ENCODE data around the gene SKIDA1. TPM values are rescaled to one million over a fixed set of nuclear protein-coding genes. Genes with fewer than 3 reads are reported as not detected.

Gene SKIDA1
- total and polyA plus RNA-seq, 3 experiments from 2014 or later, result 0.20 to 0.35 (median 0.24) TPM

GRCh38 chr10:21509341-21510240, 15.9 kb downstream of the SKIDA1 start:
- Histone ChIP-seq H3K4me1 (ENCODE audit: insufficient read depth, low read length) (no peaks in the 10 kb centered on the region), H3K27ac (ENCODE audit: low read depth, low read length) (no peak overlapping the region), H3K4me3 (ENCODE audit: low read length) (no peak overlapping the region), H3K9me3 (ENCODE audit: low read length) (no peaks in the 10 kb centered on the region), H3K27me3 (ENCODE audit: insufficient read depth, low read length, poor library complexity, severe bottlenecking) (peaks cover 30% of the 10 kb centered on the region), H3K36me3 (ENCODE audit: insufficient read depth, low read length) (no peaks in the 10 kb centered on the region)
- ChIA-PET CTCF (interaction anchor here (0.8 kb wide), 1 partner anchor 14 kb away, joined by 3 read pairs; no protein-coding TSS in a partner anchor), POLR2A (interaction anchor here (0.6 kb wide), 1 partner anchor 13 kb away, joined by 5 read pairs; no protein-coding TSS in a partner anchor)
- Mint-ChIP-seq H3K9me3 (no peaks in the 10 kb centered on the region), H3K4me1 (no peaks in the 10 kb centered on the region), H3K27ac (no peak overlapping the region), H3K36me3 (no peaks in the 10 kb centered on the region), H3K27me3 (peaks cover 39 to 66% of the 10 kb centered on the region in 2 donors), H3K4me3 (no peak overlapping the region)
- no peak for DNase-seq

DNA sequence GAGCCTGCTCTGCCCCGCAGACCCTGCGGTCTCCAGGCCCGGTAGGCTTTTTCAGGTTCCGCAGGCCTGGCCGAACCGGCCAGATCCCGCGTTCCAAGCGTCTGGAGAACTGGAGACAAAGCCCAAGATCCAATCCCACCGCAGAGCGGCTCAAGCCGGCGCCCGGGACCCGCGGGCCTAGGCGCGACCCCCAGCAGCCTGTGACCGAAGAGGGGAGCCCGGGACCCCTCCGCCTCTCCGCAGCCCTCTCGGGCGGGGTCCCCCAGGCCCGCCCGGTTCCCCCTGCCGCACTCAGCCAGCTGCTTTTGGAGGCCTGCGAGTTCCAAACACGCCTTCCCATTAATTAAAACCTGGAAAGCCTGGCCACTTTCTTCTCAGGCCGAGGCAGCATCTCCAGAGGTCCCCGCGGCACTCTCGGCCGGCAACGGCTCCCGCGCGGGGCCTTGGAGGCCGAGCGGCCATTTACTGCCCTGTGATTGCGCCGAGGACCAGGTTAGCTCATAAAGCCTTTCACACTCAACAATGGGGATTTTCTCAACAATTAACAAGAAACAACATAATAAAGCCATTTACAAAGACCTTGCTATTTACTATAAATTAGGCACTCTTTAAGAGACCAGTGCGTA, 16.7 kb downstream of the SKIDA1 start:
- POLR2A ChIA-PET, result no interaction called here
- Histone ChIP-seq H3K36me3 (ENCODE audit: insufficient read depth, low read length) (no peaks in the 10 kb centered on the region), H3K27ac (ENCODE audit: low read depth, low read length) (no peak overlapping the region), H3K27me3 (ENCODE audit: insufficient read depth, low read length, poor library complexity, severe bottlenecking) (peaks cover 26% of the 10 kb centered on the region), H3K4me1 (ENCODE audit: insufficient read depth, low read length) (no peaks in the 10 kb centered on the region), H3K4me3 (ENCODE audit: low read length) (no peak overlapping the region), H3K9me3 (ENCODE audit: low read length) (no peaks in the 10 kb centered on the region)
- Mint-ChIP-seq H3K4me1 (no peaks in the 10 kb centered on the region), H3K36me3 (no peaks in the 10 kb centered on the region), H3K4me3 (no peak overlapping the region), H3K27ac (no peak overlapping the region), H3K27me3 (peaks cover 36 to 67% of the 10 kb centered on the region in 2 donors), H3K9me3 (no peaks in the 10 kb centered on the region)
- DNase-seq, result no peak
- CTCF ChIA-PET, result interaction anchor here (0.8 kb wide), 1 partner anchor 13 kb away, joined by 3 read pairs; no protein-coding TSS in a partner anchor

DNA sequence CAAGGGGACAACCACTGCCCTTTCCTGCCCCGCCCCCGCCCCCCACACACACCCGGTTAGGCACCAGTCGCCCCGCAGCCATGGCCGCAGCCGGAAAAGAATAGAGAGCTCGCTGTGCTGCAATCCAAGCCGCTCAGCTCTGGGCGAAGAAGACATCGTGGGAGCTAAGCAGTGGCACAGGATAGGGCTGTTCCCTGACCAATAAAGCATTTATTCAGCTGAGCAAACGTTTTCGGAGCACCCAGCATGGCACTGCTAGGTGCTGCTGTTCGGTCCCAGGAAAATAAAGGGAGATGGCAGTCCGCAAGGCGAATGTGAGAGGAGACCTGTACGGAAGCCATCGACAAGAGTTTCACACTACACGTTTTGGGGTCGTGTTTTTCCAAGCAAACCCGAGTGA, 18.3 kb downstream of the SKIDA1 start:
- no peak overlapping the region for H3K4me3 Mint-ChIP-seq
- Histone ChIP-seq H3K9me3 (ENCODE audit: low read length) (no peaks in the 10 kb centered on the region), H3K36me3 (ENCODE audit: insufficient read depth, low read length) (no peaks in the 10 kb centered on the region), H3K4me3 (ENCODE audit: low read length) (no peak overlapping the region), H3K27me3 (ENCODE audit: insufficient read depth, low read length, poor library complexity, severe bottlenecking) (peaks cover 12% of the 10 kb centered on the region), H3K4me1 (ENCODE audit: insufficient read depth, low read length) (no peaks in the 10 kb centered on the region), H3K27ac (ENCODE audit: low read depth, low read length) (no peak overlapping the region)
- H3K9me3 Mint-ChIP-seq, result no peaks in the 10 kb centered on the region
- H3K4me1 Mint-ChIP-seq, result no peaks in the 10 kb centered on the region
- ChIA-PET CTCF (interaction anchor here (1.3 kb wide), 1 partner anchor 11 kb away, joined by 5 read pairs; no protein-coding TSS in a partner anchor), POLR2A (no interaction called here)
- no peak for DNase-seq
- H3K36me3 Mint-ChIP-seq, result no peaks in the 10 kb centered on the region
- no peak overlapping the region for H3K27ac Mint-ChIP-seq
- peaks cover 25 to 55% of the 10 kb centered on the region in 2 donors for H3K27me3 Mint-ChIP-seq

DNA sequence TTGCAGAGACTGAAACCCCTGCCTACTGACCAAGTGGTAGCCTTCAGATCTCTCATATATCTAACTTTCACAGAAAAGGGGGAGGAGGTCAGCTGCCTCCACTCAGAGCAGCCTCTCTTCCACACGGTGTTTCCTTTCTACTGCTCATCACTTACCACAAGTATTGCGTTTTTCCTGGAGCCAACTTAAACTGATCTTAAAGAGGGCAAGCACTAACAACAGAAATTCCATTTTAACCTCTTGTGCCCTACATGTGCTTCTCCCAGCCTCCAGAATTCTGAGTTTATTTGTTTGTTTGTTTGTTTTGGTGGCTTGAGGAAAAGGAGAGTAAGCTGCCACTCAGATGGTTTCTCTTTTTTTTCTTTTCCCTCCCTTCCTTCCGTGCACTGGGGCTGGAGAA, 19.1 kb downstream of the SKIDA1 start:
- Histone ChIP-seq H3K27me3 (ENCODE audit: insufficient read depth, low read length, poor library complexity, severe bottlenecking) (peaks cover 4% of the 10 kb centered on the region), H3K9me3 (ENCODE audit: low read length) (no peaks in the 10 kb centered on the region), H3K27ac (ENCODE audit: low read depth, low read length) (no peak overlapping the region), H3K36me3 (ENCODE audit: insufficient read depth, low read length) (no peaks in the 10 kb centered on the region), H3K4me3 (ENCODE audit: low read length) (no peak overlapping the region), H3K4me1 (ENCODE audit: insufficient read depth, low read length) (no peaks in the 10 kb centered on the region)
- no peaks in the 10 kb centered on the region for H3K9me3 Mint-ChIP-seq
- H3K27me3 Mint-ChIP-seq, result peaks cover 19 to 49% of the 10 kb centered on the region in 2 donors
- no peaks in the 10 kb centered on the region for H3K36me3 Mint-ChIP-seq
- H3K4me1 Mint-ChIP-seq, result no peaks in the 10 kb centered on the region
- POLR2A ChIA-PET, result no interaction called here
- DNase-seq, result no peak
- H3K4me3 Mint-ChIP-seq, result no peak overlapping the region
- no peak overlapping the region for H3K27ac Mint-ChIP-seq
- CTCF ChIA-PET, result interaction anchor here (1.4 kb wide), 1 partner anchor 10 kb away, joined by 15 read pairs; no protein-coding TSS in a partner anchor

DNA sequence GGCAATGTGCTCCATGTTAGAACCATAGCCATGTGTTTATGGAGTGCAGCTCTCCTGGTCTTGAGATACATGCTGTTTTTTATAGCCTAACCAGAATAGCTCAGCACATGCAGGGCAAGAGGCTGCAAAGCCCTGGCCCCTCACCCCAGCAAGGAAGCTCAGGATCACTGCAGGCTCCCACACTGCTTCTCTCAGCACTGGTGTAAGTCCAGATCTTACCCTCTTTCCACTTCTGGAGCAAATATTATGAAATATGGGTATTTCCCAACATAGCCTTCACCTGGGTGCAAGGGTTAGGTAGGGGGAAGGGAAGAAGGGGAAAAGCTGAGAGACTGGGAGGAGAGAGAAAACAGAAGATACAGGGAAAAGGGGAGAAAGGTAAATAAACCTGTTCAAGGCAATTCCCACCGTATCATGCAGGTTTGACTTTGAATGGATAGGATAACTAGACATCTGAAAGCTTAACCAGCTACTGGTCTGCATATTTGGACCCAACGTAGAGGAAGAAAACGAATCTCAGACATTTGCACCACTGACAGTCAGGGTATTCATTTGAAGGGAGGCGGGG, 19.7 kb downstream of the SKIDA1 start:
- no peaks in the 10 kb centered on the region for H3K36me3 ChIP-seq (ENCODE audit: insufficient read depth, low read length)
- H3K27me3 ChIP-seq (ENCODE audit: insufficient read depth, low read length, poor library complexity, severe bottlenecking), result peaks cover 4% of the 10 kb centered on the region
- Mint-ChIP-seq H3K27me3 (peaks cover 19 to 49% of the 10 kb centered on the region in 2 donors), H3K9me3 (no peaks in the 10 kb centered on the region), H3K4me1 (peaks cover 0 to 2% (median 0%) of the 10 kb centered on the region in 3 donors), H3K36me3 (no peaks in the 10 kb centered on the region), H3K27ac (no peak overlapping the region), H3K4me3 (no peak overlapping the region)
- no peak overlapping the region for H3K27ac ChIP-seq (ENCODE audit: low read depth, low read length)
- no peaks in the 10 kb centered on the region for H3K4me1 ChIP-seq (ENCODE audit: insufficient read depth, low read length)
- H3K4me3 ChIP-seq (ENCODE audit: low read length), result no peak overlapping the region
- no peak for DNase-seq
- ChIA-PET POLR2A (no interaction called here), CTCF (interaction anchor here (1.4 kb wide), 1 partner anchor 9 kb away, joined by 15 read pairs; no protein-coding TSS in a partner anchor)
- H3K9me3 ChIP-seq (ENCODE audit: low read length), result no peaks in the 10 kb centered on the region

DNA sequence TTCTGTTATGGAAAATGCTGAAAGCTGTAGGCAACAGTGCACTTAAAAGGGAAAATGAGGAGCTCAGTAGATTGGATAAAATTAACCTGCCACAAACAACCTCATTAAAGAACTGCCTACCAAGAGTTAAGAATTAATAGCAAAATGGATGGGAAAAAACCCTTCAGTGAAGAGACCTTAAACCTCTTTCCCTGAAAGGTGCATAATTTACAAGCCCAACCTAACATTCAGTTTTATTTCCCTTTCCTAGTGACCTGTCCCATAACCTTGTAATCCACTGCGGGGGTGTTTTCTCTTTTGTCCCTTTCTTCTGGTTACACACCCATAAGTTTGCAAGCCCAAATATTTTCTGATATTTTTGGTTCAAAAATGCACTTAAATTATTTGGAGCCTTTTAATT, 21.9 kb downstream of the SKIDA1 start:
- no peak overlapping the region for H3K27ac ChIP-seq (ENCODE audit: low read depth, low read length)
- ChIA-PET CTCF (no interaction called here), POLR2A (no interaction called here)
- peaks cover 8% of the 10 kb centered on the region for H3K4me1 ChIP-seq (ENCODE audit: insufficient read depth, low read length)
- H3K36me3 ChIP-seq (ENCODE audit: insufficient read depth, low read length), result no peaks in the 10 kb centered on the region
- H3K36me3 Mint-ChIP-seq, result no peaks in the 10 kb centered on the region
- no peak overlapping the region for H3K4me3 Mint-ChIP-seq
- H3K9me3 ChIP-seq (ENCODE audit: low read length), result no peaks in the 10 kb centered on the region
- no peak overlapping the region for H3K4me3 ChIP-seq (ENCODE audit: low read length)
- no peak for DNase-seq
- peaks cover 35 to 54% of the 10 kb centered on the region in 2 donors for H3K27me3 Mint-ChIP-seq
- H3K4me1 Mint-ChIP-seq, result peaks cover 0 to 3% (median 2%) of the 10 kb centered on the region in 3 donors
- H3K27ac Mint-ChIP-seq, result no peak overlapping the region
- H3K27me3 ChIP-seq (ENCODE audit: insufficient read depth, low read length, poor library complexity, severe bottlenecking), result peaks cover 13% of the 10 kb centered on the region
- H3K9me3 Mint-ChIP-seq, result no peaks in the 10 kb centered on the region

GRCh38 chr10:21502348-21502740, 23.1 kb downstream of the SKIDA1 start:
- Mint-ChIP-seq H3K4me3 (no peak overlapping the region), H3K9me3 (no peaks in the 10 kb centered on the region), H3K27me3 (peaks cover 44 to 61% of the 10 kb centered on the region in 2 donors), H3K36me3 (no peaks in the 10 kb centered on the region), H3K4me1 (peaks cover 6 to 10% (median 9%) of the 10 kb centered on the region in 3 donors), H3K27ac (no peak overlapping the region)
- Histone ChIP-seq H3K9me3 (ENCODE audit: low read length) (no peaks in the 10 kb centered on the region), H3K4me3 (ENCODE audit: low read length) (no peak overlapping the region), H3K27me3 (ENCODE audit: insufficient read depth, low read length, poor library complexity, severe bottlenecking) (peaks cover 23% of the 10 kb centered on the region), H3K4me1 (ENCODE audit: insufficient read depth, low read length) (peaks cover 8% of the 10 kb centered on the region), H3K36me3 (ENCODE audit: insufficient read depth, low read length) (no peaks in the 10 kb centered on the region), H3K27ac (ENCODE audit: low read depth, low read length) (no peak overlapping the region)
- ChIA-PET POLR2A (no interaction called here), CTCF (no interaction called here)
- no peak for DNase-seq
